GM18868 (cell line): ENCODE measurements around the gene PRKCI.
"Not testable (repeated sequence)": the region's sequence is repeated elsewhere in the genome, so short reads cannot be mapped to it uniquely, and the experiment has no call there.

Source experiments
- ATAC-seq: cut with Tn5 transposase; IDR thresholded peaks from one replicate; pipeline ENCODE4 v1.9.1; 2021; ENCODE audit warnings: mild to moderate bottlenecking, moderate library complexity; ENCODE audit not compliant: unreplicated experiment

Gene PRKCI

GRCh38 chr3:170277833-170278580 lies 55.8 kb downstream of the PRKCI start:
- ATAC-seq: no peak

GRCh38 chr3:170278627-170279026 lies 56.4 kb downstream of the PRKCI start:
- no peak for ATAC-seq

GRCh38 chr3:170290194-170290593 lies 68.0 kb downstream of the PRKCI start:
- no peak for ATAC-seq

GRCh38 chr3:170295586-170295985 lies 73.4 kb downstream of the PRKCI start:
- no peak for ATAC-seq

GRCh38 chr3:170296703-170297102 lies 74.5 kb downstream of the PRKCI start:
- no peak for ATAC-seq

- no peak for ATAC-seq
Observed at GRCh38 chr3:170301405-170301804, 79.2 kb downstream of the PRKCI start.

- ATAC-seq: no peak
Observed at GRCh38 chr3:170302008-170302407, 79.8 kb downstream of the PRKCI start.

- no peak for ATAC-seq
Observed at GRCh38 chr3:170306015-170306414, 83.8 kb downstream of the PRKCI start.

- ATAC-seq: no peak
Observed at GRCh38 chr3:170307671-170308405, 85.6 kb downstream of the PRKCI start.

- ATAC-seq: no peak
Observed at GRCh38 chr3:170309046-170309445, 86.8 kb downstream of the PRKCI start.

- no peak for ATAC-seq
Observed at GRCh38 chr3:170317954-170318353, 95.7 kb downstream of the PRKCI start.

- no peak for ATAC-seq
Observed at GRCh38 chr3:170320461-170321121, 98.4 kb downstream of the PRKCI start.

- ATAC-seq: no peak
Observed at GRCh38 chr3:170321321-170322034, 99.3 kb downstream of the PRKCI start.

GRCh38 chr3:170322566-170323269 lies 100.5 kb downstream of the PRKCI start:
- no peak for ATAC-seq

- ATAC-seq: no peak
Observed at GRCh38 chr3:170323331-170323730, 101.1 kb downstream of the PRKCI start.

- no peak for ATAC-seq
Observed at GRCh38 chr3:170324962-170325361, 102.7 kb downstream of the PRKCI start.

- no peak for ATAC-seq
Observed at GRCh38 chr3:170327040-170327808, 105.0 kb downstream of the PRKCI start.

- not testable (repeated sequence) for ATAC-seq
Observed at GRCh38 chr3:170327868-170328548, 105.8 kb downstream of the PRKCI start.

GRCh38 chr3:170330366-170330765 lies 108.1 kb downstream of the PRKCI start:
- peak; percentile 72 for ATAC-seq
